Measurements from ENCODE around the gene GMPS. TPM values are rescaled to one million over a fixed set of nuclear protein-coding genes. Genes with fewer than 3 reads are reported as not detected.

The GMPS gene
- 74.1 to 103 TPM (median 78.9 TPM) in 5 replicates for total RNA-seq (2022; extraction: Qiagen RNA extraction)

GRCh38 chr3:155870133-155870944 lies at the start of gene GMPS:
Gene GMPS, plus strand, starts transcription at chr3:155870650. Its CDS starts 221 bp downstream, at chr3:155870871.

GRCh38 chr3:155854141-155854940 lies 16.1 kb upstream of the GMPS start, which contains the start of gene SLC33A1:
Gene SLC33A1, minus strand, starts transcription at chr3:155854427. Its CDS starts 430 bp downstream, at chr3:155853997.

Other genes starting within 250 kb of the GMPS start
- 0.71 to 1.1 TPM (median 0.82 TPM) in 5 replicates for gene PLCH1, start 125.6 kb upstream of the GMPS start, total RNA-seq (2022; extraction: Qiagen RNA extraction)
- 5.8 to 7.6 TPM (median 6.1 TPM) in 5 replicates for gene C3orf33, start 64.4 kb upstream of the GMPS start, total RNA-seq (2022; extraction: Qiagen RNA extraction)
- 13.7 to 17.7 TPM (median 15.2 TPM) in 5 replicates for gene SLC33A1, start 16.2 kb upstream of the GMPS start, total RNA-seq (2022; extraction: Qiagen RNA extraction)
- gene KCNAB1, start 249.9 kb downstream of the GMPS start, total RNA-seq (2022; extraction: Qiagen RNA extraction), result not detected in 5 replicates

Measured in A549 treated with Mapracorat at 1 μM for 4 hours (cell line).